Measurements from ENCODE around the gene DNAI1. TPM values are rescaled to one million over a fixed set of nuclear protein-coding genes. Genes with fewer than 3 reads are reported as not detected.
A peak's percentile ranks its signal among the peaks of the same experiment; 100 is the strongest.

DNAI1 gene
- total RNA-seq, 1 donor from 2014 or later: not detected

DNA sequence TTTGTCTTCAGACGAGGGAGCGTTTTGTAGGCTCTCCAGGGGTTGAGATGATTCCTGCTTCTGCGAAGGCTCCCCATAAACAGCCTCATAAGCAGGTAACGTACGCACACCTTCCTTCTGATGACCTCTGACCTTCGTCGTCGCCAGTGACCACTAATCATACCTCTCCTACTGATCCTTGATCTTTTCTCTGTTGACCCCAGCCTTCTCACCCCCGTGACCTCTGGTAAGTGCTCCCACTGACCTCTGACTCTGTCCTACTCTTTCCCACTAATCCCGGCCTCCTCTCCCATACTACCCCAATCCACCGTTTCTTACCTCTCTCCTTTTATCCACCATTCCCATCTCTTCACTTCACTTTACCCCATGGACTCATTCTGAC, 345 bp downstream of the DNAI1 start:
- Histone ChIP-seq H3K36me3 (no peaks in the 10 kb centered on the region), H3K27ac (replicated peaks) (no peak overlapping the region), H3K4me1 (peaks cover 45% of the 10 kb centered on the region), H3K9me3 (replicated peaks) (no peaks in the 10 kb centered on the region), H3K27me3 (ENCODE audit: low read depth) (no peaks in the 10 kb centered on the region), H3K4me3 (peak overlapping the region; percentile 98)
- DNase-seq: no peak
- intact Hi-C loops (cut with micrococcal nuclease): no loop called here
- TF ChIP-seq, protein P1, sequence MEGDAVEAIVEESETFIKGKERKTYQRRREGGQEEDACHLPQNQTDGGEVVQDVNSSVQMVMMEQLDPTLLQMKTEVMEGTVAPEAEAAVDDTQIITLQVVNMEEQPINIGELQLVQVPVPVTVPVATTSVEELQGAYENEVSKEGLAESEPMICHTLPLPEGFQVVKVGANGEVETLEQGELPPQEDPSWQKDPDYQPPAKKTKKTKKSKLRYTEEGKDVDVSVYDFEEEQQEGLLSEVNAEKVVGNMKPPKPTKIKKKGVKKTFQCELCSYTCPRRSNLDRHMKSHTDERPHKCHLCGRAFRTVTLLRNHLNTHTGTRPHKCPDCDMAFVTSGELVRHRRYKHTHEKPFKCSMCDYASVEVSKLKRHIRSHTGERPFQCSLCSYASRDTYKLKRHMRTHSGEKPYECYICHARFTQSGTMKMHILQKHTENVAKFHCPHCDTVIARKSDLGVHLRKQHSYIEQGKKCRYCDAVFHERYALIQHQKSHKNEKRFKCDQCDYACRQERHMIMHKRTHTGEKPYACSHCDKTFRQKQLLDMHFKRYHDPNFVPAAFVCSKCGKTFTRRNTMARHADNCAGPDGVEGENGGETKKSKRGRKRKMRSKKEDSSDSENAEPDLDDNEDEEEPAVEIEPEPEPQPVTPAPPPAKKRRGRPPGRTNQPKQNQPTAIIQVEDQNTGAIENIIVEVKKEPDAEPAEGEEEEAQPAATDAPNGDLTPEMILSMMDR (IDR thresholded peaks at IDR 0.05; ENCODE audit: borderline replicate concordance): no peak

DNA sequence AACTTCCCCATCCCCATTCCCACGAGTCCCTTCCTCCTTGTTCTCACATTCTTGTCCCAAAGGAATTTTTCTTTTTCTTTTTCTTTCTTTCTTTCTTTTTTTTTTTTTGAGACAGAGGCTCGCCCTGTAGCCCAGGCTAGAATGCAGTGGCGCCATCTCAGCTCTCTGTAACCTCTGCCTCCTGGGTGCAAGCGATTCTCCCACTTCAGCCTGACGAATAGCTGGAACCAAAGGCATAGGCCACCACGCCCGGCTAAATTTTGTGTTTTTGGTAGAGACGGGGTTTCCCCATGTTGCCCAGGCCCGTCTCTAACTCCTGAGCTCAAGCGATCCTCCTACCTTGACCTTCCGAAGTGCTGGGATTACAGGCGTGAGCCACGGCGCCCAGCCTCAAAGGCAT, 751 bp downstream of the DNAI1 start:
- H3K9me3 ChIP-seq (replicated peaks): no peaks in the 10 kb centered on the region
- intact Hi-C loops (cut with micrococcal nuclease): no loop called here
- H3K36me3 ChIP-seq: no peaks in the 10 kb centered on the region
- no peak for DNase-seq
- peaks cover 41% of the 10 kb centered on the region for H3K4me1 ChIP-seq
- no peak overlapping the region for H3K27ac ChIP-seq (replicated peaks)
- H3K27me3 ChIP-seq (ENCODE audit: low read depth): no peaks in the 10 kb centered on the region
- TF ChIP-seq, protein P1 (IDR thresholded peaks at IDR 0.05; ENCODE audit: borderline replicate concordance): no peak
- no peak overlapping the region for H3K4me3 ChIP-seq

DNA sequence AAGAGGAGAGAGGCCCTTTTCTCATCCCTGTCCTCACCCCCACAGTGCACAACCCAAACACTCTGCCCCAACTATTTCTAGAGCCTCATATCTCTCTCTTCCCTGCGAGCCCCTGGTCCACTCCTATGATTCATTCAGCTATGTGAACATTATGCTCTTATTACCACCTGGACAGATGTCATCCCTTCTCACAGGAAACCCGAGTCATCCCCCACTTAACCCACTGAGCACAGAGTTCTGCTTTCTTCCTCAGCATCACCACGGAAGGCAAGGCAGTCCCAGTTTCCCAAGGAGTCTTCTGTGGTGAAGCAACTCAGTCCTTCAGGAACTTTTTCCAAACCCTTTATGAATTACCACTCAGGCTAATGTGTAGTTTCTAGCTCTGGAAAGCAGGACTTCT, 1.3 kb downstream of the DNAI1 start:
- intact Hi-C loops (cut with micrococcal nuclease): no loop called here
- Histone ChIP-seq H3K27ac (replicated peaks) (no peak overlapping the region), H3K4me1 (peaks cover 35% of the 10 kb centered on the region), H3K27me3 (ENCODE audit: low read depth) (no peaks in the 10 kb centered on the region), H3K9me3 (replicated peaks) (no peaks in the 10 kb centered on the region), H3K36me3 (no peaks in the 10 kb centered on the region), H3K4me3 (no peak overlapping the region)
- DNase-seq: no peak
- TF ChIP-seq, protein P1 (IDR thresholded peaks at IDR 0.05; ENCODE audit: borderline replicate concordance): no peak

DNA sequence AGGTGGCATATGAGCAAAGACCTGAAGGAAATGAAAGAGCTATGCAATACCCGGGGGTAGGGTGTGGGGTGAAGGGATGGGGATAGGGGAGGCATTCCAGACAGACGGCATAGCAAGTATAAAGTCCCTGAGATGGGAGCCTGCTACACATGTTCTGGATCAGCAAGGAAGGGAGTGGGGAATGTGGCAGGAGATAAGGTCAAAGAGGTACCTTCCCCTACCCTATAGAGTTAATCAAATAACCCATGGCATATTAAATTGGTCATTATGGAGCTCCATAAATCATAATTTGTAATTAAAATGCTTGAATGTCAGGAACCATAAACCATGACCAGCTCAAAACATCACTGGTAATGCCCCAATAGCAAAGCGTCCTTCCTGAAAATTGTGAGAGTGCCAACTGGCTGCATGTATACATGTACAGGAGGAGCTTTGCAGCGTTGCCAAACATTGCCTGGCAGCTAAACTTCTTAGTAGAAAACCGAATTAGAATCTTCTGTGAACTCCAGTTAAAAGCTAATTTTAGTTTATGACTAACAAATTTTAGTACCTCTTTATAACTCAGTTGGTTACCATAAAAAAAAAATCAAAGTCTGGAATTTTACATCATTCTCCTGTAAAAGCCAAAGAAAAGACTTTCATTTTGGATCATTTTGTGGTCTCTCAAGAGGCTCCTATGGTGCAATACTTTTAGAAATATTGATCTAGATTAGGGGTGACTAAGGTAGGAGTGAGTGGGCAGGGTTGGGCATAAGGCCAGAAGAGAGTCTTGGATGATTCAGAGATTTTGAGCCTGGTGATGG, 4.7 kb downstream of the DNAI1 start:
- intact Hi-C loops (cut with micrococcal nuclease): no loop called here
- H3K9me3 ChIP-seq (replicated peaks): no peaks in the 10 kb centered on the region
- H3K4me3 ChIP-seq: no peak overlapping the region
- TF ChIP-seq, protein P1 (IDR thresholded peaks at IDR 0.05; ENCODE audit: borderline replicate concordance): no peak
- H3K27me3 ChIP-seq (ENCODE audit: low read depth): no peaks in the 10 kb centered on the region
- H3K4me1 ChIP-seq: peaks cover 4% of the 10 kb centered on the region
- H3K36me3 ChIP-seq: no peaks in the 10 kb centered on the region
- DNase-seq: no peak
- no peak overlapping the region for H3K27ac ChIP-seq (replicated peaks)

DNA sequence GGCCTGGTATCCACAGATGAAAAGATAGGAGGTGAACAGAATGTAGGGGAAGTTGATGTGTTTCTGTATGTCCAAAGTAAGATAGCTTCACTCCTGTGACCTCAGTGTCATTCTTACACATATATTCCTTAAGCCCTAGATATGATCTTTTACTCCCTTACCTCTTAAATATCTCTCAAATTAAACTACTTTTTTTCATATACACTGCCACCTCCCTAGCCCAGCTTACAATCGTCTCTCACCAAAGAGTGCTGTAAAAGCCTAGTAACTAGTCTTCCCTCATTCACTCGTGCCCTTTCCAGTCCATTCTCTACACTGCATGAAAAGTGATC, 5.3 kb downstream of the DNAI1 start:
- TF ChIP-seq, protein P1 (IDR thresholded peaks at IDR 0.05; ENCODE audit: borderline replicate concordance): no peak
- H3K4me1 ChIP-seq: peaks cover 2% of the 10 kb centered on the region
- H3K27ac ChIP-seq (replicated peaks): no peak overlapping the region
- no peaks in the 10 kb centered on the region for H3K27me3 ChIP-seq (ENCODE audit: low read depth)
- H3K4me3 ChIP-seq: no peak overlapping the region
- intact Hi-C loops (cut with micrococcal nuclease): no loop called here
- no peaks in the 10 kb centered on the region for H3K36me3 ChIP-seq
- DNase-seq: no peak
- no peaks in the 10 kb centered on the region for H3K9me3 ChIP-seq (replicated peaks)
